Left lung (tissue), 10 donors: ENCODE data around the gene IGSF9B. TPM values are rescaled to one million over a fixed set of nuclear protein-coding genes. Genes with fewer than 3 reads are reported as not detected.

Experiments used
- ATAC-seq: fragments of 200-7000 bp; cut with Tn5 transposase; one replicate; pipeline ENCODE4 v1.9.1; 2020; ENCODE audit warnings: moderate library complexity
- DNase-seq, 4 donors: peaks; one replicate each; pipeline ENCODE4 v3.0.0-alpha.2; 2013 to 2020
- H3K27ac ChIP-seq, 2 donors: fragments of 200-600 bp; sonication (generic) in 1 of 2; one replicate each; pipeline versions ENCODE4 v1.5.0 to v1.8.0; 2020 to 2021
- H3K27me3 ChIP-seq, 2 donors: fragments of 200-600 bp; sonication (generic) in 1 of 2; one replicate each; pipeline versions ENCODE4 v1.5.0 to v1.8.0; 2020 to 2021
- H3K36me3 ChIP-seq, 2 donors: fragments of 200-600 bp; sonication (generic) in 1 of 2; one replicate each; pipeline versions ENCODE4 v1.5.0 to v1.8.0; 2020 to 2021
- H3K4me1 ChIP-seq, 2 donors: fragments of 200-600 bp; one replicate each; pipeline ENCODE4 v1.8.0; 2021
- H3K4me3 ChIP-seq, 2 donors: fragments of 200-600 bp; sonication (generic) in 1 of 2; one replicate each; pipeline versions ENCODE4 v1.5.0 to v1.8.0; 2020 to 2021; ENCODE audit warnings: mild to moderate bottlenecking in 1 of 2
- H3K9me3 ChIP-seq, 2 donors: fragments of 200-600 bp; sonication (generic) in 1 of 2; one replicate each; pipeline versions ENCODE4 v1.5.0 to v1.8.0; 2020 to 2021
- intact Hi-C, 2 donors: fragments of 100-400 bp; cut with DNase I; formaldehyde crosslinking; loops; one replicate each; pipeline versions ENCODE4 v1.11.2 to v1.14.2; 2022
- polyA plus RNA-seq, 6 donors: library from polyadenylated mRNA; unstranded; fragments of 120-200 nt; gene quantifications; one replicate each; pipeline ENCODE4 v1.2.1, GENCODE V29; 2013; ENCODE audit not compliant: insufficient read length in 6 of 6
- total RNA-seq, 2 donors: library from RNA; stranded (reverse); fragmentation: NEBNext Ultra II Directional; extraction: Animal tissue kit (Norgen Biotek cat#: 25700); gene quantifications; one replicate each; pipeline ENCODE4 v1.2.1, GENCODE V29; 2021
- TF ChIP-seq, protein P1 (sequence below), 2 donors: fragments of 200-600 bp; sonication (generic) in 1 of 2; IDR thresholded peaks; one replicate each; pipeline versions ENCODE4 v1.5.0 to v1.8.0; 2021; ENCODE audit warnings: antibody characterized with exemption in 2 of 2
- donor health status: DM: no; HTN: yes; CAD: no.
- donor health status: DM: no; HTN: no; CAD: no.

IGSF9B gene
- total and polyA plus RNA-seq, 8 donors = 1.8 to 9.9 (median 2.8) TPM

DNA sequence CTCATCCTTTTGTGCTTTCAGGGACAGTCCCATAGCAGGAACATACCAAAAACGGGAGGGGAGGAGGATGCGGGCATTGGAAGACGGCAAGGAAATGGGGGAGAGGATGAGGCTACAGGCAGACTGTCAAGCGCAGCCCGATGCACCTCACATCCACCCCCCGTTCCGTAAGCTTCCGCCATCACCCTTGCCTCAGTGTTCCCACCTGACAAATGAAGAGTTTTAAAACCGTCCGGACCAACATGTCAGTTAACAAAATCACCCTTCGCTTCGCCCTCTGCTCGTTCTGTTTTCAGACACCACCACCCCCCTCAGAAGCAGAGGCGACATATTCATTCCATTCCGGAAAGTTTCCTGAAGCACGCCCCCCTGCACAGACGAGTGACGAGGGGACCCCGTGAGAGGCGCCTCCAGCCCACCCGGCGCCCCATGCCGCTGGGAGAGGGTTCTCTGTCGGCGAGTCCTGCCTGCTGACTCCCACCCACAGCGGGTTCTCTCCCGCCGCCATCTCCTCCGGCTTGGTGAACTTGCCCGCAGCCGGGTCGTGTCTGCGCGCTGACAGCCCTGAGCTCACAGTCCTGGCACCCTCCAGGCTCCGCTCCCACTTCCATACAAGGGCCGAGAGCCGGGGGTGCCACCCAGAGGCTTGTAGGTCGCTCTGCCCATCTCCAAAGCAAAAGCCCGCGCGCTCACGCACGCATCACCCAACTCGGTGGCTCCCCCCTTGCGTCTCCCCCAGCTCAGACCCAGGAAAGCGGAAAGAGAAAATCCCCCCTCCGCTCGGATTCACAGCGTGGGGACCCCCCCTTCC lies 1.5 kb downstream of the IGSF9B start:
- H3K27ac ChIP-seq = no peak overlapping the region
- no peaks in the 10 kb centered on the region for H3K9me3 ChIP-seq
- H3K36me3 ChIP-seq = no peaks in the 10 kb centered on the region
- TF ChIP-seq, protein P1, sequence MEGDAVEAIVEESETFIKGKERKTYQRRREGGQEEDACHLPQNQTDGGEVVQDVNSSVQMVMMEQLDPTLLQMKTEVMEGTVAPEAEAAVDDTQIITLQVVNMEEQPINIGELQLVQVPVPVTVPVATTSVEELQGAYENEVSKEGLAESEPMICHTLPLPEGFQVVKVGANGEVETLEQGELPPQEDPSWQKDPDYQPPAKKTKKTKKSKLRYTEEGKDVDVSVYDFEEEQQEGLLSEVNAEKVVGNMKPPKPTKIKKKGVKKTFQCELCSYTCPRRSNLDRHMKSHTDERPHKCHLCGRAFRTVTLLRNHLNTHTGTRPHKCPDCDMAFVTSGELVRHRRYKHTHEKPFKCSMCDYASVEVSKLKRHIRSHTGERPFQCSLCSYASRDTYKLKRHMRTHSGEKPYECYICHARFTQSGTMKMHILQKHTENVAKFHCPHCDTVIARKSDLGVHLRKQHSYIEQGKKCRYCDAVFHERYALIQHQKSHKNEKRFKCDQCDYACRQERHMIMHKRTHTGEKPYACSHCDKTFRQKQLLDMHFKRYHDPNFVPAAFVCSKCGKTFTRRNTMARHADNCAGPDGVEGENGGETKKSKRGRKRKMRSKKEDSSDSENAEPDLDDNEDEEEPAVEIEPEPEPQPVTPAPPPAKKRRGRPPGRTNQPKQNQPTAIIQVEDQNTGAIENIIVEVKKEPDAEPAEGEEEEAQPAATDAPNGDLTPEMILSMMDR (IDR thresholded peaks at IDR 0.05) = no peak
- peaks cover 8 to 16% of the 10 kb centered on the region in 2 donors for H3K4me1 ChIP-seq
- DNase-seq (peak in 1 of 4 donors; percentile 74), ATAC-seq (no peak)
- H3K4me3 ChIP-seq = peak overlapping the region; percentile 41 to 52
- intact Hi-C loops = no loop called here
- H3K27me3 ChIP-seq = peaks cover 21 to 94% of the 10 kb centered on the region in 2 donors

DNA sequence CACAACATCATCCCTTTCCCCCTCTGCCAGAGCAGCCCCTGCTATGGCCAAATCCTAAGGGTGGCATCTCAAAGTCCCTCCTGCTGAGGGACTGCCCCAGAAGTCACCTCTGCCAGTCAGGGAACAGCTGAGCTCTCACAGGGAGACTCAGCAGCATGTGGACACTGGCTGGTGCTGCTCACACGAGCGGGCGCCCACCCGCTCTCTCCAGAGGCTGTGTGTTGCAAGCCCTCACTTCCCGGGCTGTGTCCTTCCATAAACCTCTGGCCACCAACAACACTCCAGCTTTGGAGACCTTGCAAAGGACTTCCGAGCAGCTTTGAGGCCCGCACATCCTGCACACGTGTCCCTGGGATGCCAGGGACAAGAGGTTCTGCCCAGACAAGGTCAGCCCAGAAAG lies 2.8 kb downstream of the IGSF9B start:
- Histone ChIP-seq H3K27ac (no peak overlapping the region), H3K4me1 (peaks cover 8 to 16% of the 10 kb centered on the region in 2 donors), H3K36me3 (no peaks in the 10 kb centered on the region), H3K27me3 (peaks cover 21 to 100% of the 10 kb centered on the region in 2 donors), H3K9me3 (no peaks in the 10 kb centered on the region), H3K4me3 (no peak overlapping the region)
- ATAC-seq (no peak), DNase-seq (peak in 1 of 4 donors; percentile 34)
- intact Hi-C loops = no loop called here
- TF ChIP-seq, protein P1 (IDR thresholded peaks at IDR 0.05) = no peak

DNA sequence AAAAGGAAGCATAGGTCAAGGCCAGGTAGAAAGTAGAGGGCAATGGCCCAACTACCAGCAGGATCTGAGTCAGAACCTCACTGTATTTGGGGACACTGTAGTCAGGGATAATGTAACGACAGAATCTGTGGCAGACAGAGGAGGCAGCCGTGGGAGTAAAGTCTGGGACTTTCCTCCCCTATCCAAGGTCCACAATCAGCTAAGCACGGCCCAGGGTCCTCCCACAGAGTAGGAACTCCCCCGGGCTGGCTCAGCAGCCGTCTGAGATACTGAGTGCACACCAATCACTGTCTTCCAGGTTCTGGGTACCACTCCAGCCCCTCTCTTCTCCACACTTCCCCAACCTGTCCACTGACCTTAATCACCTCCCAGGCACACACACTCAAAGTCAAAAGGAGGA lies 3.2 kb downstream of the IGSF9B start:
- Histone ChIP-seq H3K36me3 (no peaks in the 10 kb centered on the region), H3K4me1 (peaks cover 8 to 16% of the 10 kb centered on the region in 2 donors), H3K27ac (no peak overlapping the region), H3K4me3 (no peak overlapping the region), H3K27me3 (peaks cover 21 to 100% of the 10 kb centered on the region in 2 donors), H3K9me3 (no peaks in the 10 kb centered on the region)
- ATAC-seq (no peak), DNase-seq (peak in 1 of 4 donors; percentile 16)
- intact Hi-C loops = no loop called here
- TF ChIP-seq, protein P1 (IDR thresholded peaks at IDR 0.05) = no peak

DNA sequence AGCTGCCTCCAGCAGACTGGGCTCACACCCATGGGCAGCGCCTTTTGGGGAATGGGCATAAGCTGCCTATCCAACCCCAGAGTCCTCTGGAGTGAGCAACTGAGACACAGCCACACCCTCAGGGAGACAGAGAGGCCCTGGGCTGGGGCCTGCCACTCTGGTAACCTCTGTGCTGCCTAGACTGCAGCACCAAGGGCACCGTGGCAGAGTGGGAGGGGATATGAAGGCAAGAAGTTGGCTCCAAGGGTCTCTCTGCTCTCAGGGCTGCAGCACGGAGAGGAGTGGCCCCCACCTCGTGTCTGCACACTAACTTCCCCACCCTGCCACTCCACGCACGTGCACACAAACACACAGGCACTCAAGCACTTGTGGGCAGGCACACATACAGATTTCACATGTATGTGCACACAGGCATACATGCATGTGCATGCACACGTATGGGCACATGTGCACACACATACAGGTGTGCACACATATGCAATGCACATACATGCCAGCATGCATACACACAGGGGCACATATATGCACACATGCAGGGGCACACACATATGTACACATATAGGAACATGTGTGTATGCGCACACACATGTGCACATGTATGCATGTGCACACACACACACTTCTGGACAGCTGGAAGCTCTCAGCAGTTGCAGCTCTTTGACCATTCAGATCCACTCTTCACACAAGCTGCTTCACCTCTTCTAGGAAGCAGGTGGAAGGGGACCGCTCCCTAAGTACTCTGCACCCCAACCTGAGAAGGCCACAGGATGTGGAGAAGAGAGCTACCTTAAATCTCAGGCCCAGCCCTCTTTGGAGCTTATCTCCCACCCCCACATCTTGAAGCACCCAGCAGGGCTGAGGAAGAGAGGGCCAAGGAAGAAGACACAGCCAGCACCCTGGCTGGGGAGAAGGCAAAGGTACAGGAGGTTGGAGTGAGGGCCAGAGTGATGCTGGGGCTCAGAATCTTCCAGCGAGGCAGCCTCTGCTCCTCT lies 4.3 kb downstream of the IGSF9B start:
- Histone ChIP-seq H3K9me3 (no peaks in the 10 kb centered on the region), H3K4me3 (no peak overlapping the region), H3K27me3 (peaks cover 21 to 99% of the 10 kb centered on the region in 2 donors), H3K27ac (no peak overlapping the region), H3K36me3 (no peaks in the 10 kb centered on the region), H3K4me1 (peaks cover 8 to 16% of the 10 kb centered on the region in 2 donors)
- DNase-seq = peak in 1 of 4 donors; percentile 51
- ATAC-seq = no peak
- TF ChIP-seq, protein P1 (IDR thresholded peaks at IDR 0.05) = no peak
- intact Hi-C loops = no loop called here
